GM10266 (cell line): Measurements from ENCODE around the gene PNMA6A.
"Not testable (repeated sequence)": the region's sequence is repeated elsewhere in the genome, so short reads cannot be mapped to it uniquely, and the experiment has no call there.

ENCODE experiments used
- DNase-seq: peaks from one replicate; pipeline ENCODE4 v3.0.0; 2012; ENCODE audit errors: extremely low spot score
- TF ChIP-seq, protein P1 (sequence below): IDR thresholded peaks from 2 replicates; pipeline ENCODE4 v1.5.1; 2012; ENCODE audit warnings: mild to moderate bottlenecking, low read depth; ENCODE audit not compliant: control insufficient read depth, insufficient read depth; ENCODE audit errors: missing control alignments

Gene PNMA6A

DNA sequence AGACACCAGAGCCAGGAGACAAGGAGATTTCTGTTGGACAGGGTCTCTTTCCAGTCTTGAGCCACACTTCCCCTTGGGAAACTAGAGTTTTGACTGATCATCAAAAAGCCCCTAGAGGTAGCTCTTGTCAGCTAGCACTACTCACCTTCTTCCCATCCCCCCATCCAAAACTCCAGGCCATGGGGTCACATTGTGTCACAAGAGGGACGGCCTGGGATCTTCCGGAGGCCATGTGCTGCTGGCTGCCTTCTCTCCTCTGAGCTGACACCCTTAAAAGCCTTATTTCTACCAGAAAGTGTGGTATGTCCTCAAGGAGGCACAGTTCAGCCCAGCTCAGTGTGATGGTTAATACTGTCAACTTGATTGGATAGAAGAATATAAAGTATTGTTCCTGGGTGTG, 8.2 kb upstream of the PNMA6A start:
- no peak for DNase-seq
- TF ChIP-seq, protein P1, sequence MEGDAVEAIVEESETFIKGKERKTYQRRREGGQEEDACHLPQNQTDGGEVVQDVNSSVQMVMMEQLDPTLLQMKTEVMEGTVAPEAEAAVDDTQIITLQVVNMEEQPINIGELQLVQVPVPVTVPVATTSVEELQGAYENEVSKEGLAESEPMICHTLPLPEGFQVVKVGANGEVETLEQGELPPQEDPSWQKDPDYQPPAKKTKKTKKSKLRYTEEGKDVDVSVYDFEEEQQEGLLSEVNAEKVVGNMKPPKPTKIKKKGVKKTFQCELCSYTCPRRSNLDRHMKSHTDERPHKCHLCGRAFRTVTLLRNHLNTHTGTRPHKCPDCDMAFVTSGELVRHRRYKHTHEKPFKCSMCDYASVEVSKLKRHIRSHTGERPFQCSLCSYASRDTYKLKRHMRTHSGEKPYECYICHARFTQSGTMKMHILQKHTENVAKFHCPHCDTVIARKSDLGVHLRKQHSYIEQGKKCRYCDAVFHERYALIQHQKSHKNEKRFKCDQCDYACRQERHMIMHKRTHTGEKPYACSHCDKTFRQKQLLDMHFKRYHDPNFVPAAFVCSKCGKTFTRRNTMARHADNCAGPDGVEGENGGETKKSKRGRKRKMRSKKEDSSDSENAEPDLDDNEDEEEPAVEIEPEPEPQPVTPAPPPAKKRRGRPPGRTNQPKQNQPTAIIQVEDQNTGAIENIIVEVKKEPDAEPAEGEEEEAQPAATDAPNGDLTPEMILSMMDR = no peak

- no peak for DNase-seq
- TF ChIP-seq, protein P1 = no peak
Measured at GRCh38 chrX:153065389-153065788, 6.9 kb upstream of the PNMA6A start.

GRCh38 chrX:153066402-153066801, 5.9 kb upstream of the PNMA6A start:
- DNase-seq = not testable (repeated sequence)

DNA sequence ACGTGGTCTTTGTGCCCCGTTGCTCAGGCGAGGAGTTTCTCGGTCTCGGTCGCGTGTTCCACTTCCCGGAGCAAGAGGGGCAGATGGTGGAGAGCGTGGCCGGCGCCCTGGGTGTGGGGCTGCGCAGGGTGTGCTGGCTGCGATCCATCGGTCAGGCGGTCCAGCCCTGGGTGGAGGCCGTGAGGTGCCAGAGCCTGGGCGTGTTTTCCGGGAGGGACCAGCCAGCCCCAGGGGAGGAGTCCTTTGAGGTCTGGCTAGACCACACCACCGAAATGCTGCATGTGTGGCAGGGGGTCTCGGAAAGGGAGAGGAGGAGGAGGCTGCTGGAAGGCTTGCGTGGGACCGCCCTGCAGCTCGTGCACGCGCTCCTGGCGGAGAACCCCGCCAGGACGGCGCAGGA, 1.1 kb downstream of the PNMA6A start:
- DNase-seq = not testable (repeated sequence)

DNA sequence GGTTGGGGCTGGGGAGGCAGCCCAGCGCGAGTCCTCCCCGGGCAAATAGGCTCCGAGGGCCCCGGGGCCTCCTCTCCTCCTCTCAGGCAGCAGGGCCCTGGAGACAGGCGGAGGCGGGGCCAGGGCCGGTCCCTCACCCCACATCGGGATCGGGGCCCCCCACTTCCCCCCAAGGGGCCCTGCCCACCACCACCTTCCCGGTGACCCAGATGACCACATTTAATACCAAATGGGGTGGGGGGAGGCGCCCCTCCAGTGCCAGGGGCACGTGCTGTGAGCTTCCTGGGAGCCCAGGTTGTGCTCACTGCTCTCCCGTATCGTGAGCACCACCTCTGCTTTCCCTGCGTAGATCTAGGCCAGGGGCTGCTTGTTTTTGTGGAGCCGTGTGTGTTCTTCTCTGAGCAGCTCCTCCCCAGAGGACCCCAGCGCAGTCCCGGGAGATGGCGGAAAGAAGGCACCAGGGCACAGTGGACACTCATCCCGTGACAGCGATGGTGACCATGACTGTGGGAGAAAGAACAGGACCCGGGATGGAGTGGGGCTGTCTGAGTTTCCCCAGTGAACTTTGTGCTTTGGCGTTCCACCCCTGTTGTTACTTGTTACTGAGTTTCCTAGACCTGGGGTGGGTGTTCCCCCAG, 2.1 kb downstream of the PNMA6A start:
- DNase-seq = no peak
- TF ChIP-seq, protein P1 = no peak

DNA sequence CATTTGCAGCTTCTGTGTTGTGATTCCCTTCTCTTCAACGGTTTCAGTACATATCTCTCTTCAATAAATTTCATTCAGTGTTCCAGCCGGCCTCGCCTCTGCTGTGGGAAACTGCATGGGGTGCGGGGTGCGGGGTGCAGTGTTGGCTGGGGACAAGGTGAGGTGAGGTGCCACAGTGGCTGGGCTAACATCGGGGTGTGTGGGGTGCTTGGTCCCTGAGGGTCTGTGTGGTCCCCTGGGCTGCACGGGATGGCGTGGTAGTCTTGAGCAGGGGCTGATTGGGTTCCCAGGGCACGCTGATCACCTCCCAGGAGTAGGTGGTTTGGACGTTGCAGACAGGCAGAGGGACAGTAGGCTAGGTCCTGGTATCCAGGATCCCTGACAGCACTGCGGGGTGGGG, 2.7 kb downstream of the PNMA6A start:
- no peak for DNase-seq
- TF ChIP-seq, protein P1 = no peak

- no peak for DNase-seq
- TF ChIP-seq, protein P1 = no peak
Measured at GRCh38 chrX:153075366-153075765, 3.1 kb downstream of the PNMA6A start.

- not testable (repeated sequence) for DNase-seq
Measured at GRCh38 chrX:153077437-153078135, 5.3 kb downstream of the PNMA6A start.

DNA sequence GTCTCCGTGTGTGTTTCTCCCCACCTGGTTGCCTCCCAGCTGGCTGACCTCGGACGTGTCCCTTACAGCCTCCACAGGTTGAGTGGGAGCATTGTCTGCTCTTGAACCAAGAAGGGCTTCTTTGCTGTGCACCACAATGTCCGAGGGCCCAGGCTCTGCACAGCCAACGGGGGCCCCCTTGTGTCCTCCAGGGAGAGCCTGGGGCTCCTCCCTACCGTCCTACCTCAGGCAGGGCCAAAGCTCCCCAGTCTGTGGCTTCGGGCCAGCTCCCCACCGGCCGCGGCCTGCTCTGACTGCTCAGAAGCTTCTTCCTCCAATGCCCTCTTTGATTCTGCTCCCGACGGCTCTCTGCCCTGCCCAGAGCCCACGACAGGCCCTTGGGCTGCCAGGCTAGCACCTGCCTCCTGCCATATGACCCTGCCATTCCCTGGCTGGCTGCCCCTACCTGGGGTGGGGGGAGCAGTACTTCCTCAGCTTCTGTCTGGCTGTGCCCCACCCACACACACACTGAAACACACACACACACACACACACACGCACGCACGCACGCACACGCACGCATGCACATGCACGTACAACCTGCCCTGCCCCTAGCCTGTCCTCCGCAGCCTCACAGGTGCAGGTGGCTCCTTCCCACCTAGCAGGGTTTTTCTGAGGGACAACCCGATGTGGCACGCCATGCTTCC, 11.1 kb downstream of the PNMA6A start:
- DNase-seq = not testable (repeated sequence)
